ENCODE measurements around the gene PRDM11. TPM values are rescaled to one million over a fixed set of nuclear protein-coding genes. Genes with fewer than 3 reads are reported as not detected.

The PRDM11 gene
- total and polyA plus RNA-seq, 2 of the 4 experiments (the other 2 are of a cell fraction), result 2.2 to 2.7 TPM

DNA sequence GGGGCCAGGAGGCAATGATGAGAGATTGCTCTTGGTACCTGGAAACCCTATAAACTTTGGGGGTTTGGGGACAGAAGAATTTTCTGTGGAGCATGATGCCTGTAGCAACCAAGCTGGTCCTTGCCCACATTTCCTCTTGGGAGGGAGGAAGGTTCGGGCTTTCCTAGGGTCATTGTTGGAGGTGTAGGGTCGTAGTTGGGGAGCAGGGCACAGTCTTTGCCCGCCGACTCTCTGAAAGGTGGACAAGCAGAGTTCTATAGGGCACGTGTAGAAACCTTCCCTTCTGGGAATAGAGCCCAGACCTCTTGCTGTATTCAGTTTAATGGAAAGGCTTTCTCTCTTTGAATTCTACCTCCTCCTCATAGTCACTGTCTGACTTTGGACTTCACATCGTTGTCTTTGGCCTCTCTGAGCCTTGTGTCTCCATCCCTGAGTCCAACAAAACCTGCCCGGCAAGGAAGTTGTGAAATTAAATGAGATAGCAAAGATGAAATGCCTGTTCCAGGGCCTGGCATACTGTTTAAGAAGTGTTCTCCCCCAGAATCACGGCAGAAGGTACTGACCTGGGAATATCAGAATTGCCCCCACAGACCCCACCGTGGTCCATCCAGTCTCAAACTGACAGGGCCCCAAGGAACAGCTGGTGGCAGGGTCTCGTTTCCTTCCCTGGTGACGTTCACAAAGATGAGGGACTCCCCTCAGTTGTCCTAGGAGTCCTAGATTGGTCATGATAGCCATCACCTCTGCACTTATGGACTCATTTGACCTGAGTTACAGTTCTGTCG, 1.6 kb downstream of the PRDM11 start:
- no peaks in the 10 kb centered on the region; the same call in none of the 2 replicates for H3K27me3 ChIP-seq (ENCODE audit: control insufficient read depth, insufficient read depth, low read length)
- in situ Hi-C loops (cut with MboI; ENCODE audit: low sequenced_read_pairs) (no loop called here), dilution Hi-C loops (cut with HindIII; ENCODE audit: low sequenced_read_pairs, unreplicated experiment) (no loop called here), intact Hi-C loops (cut with micrococcal nuclease) (loop anchor here (2.0 kb wide), 2 partner anchors 33 to 211 kb away; no protein-coding TSS in a partner anchor)
- H3K9me3 ChIP-seq (ENCODE audit: control insufficient read depth, insufficient read depth, low read length), result no peaks in the 10 kb centered on the region; the same call in 1 of the 2 replicates
- WGBS, 2 experiments (ENCODE audit: extremely low coverage in 2 of 2, insufficient read length in 1 of 2), result no CpG with 5 or more reads among the region's 12 CpGs
- H3K9me1 ChIP-seq (ENCODE audit: insufficient read depth, low read length), result no peaks in the 10 kb centered on the region
- no peak overlapping the region for H3K18ac ChIP-seq (ENCODE audit: low read depth, low read length)
- H2BK5ac ChIP-seq (ENCODE audit: low read depth, low read length, poor library complexity, severe bottlenecking), result no peak overlapping the region
- H4K8ac ChIP-seq (ENCODE audit: low read depth in 2 of 2, low read length in 2 of 2), result peak overlapping the region in 1 of 2 experiments; percentile 86; a peak in 3 of 4 replicates
- no TSS peak for BruUV-seq (replicated peaks)
- no peaks in the 10 kb centered on the region; the same call in 1 of the 2 replicates for H4K20me1 ChIP-seq (ENCODE audit: insufficient read depth, low read length)
- CTCF ChIA-PET, result no interaction called here
- no peak overlapping the region for H3K56ac ChIP-seq (ENCODE audit: extremely low read depth, insufficient read depth, low read length)
- H3K36me3 ChIP-seq (ENCODE audit: control insufficient read depth, insufficient read depth, low read length), result no peaks in the 10 kb centered on the region
- POLR2A ChIA-PET (ENCODE audit: unreplicated experiment), result no interaction called here
- peak overlapping the region; percentile 3; the same call in 1 of the 2 replicates for H2AK5ac ChIP-seq (ENCODE audit: low read depth, low read length)
- H3K4ac ChIP-seq (ENCODE audit: low read depth, low read length), result peak overlapping the region; percentile 82; the same call in 1 of the 2 replicates
- H2BK20ac ChIP-seq (ENCODE audit: low read depth, low read length), result no peak overlapping the region
- peaks cover 12 to 17% of the 10 kb centered on the region in 2 experiments; a peak in 3 of 4 replicates for H3K79me1 ChIP-seq (ENCODE audit: low read depth in 1 of 2, low read length in 2 of 2)
- ATAC-seq (ENCODE audit: low read depth), result no peak
- H2BK15ac ChIP-seq (ENCODE audit: low read depth, low read length), result no peak overlapping the region
- no peak for TF ChIP-seq CEBPB (IDR thresholded peaks at IDR 0.05; ENCODE audit: low read depth, low read length)
- TF ChIP-seq BHLHE40 (IDR thresholded peaks at IDR 0.05; ENCODE audit: low read depth, low read length), result no peak
- TF ChIP-seq, protein P1, sequence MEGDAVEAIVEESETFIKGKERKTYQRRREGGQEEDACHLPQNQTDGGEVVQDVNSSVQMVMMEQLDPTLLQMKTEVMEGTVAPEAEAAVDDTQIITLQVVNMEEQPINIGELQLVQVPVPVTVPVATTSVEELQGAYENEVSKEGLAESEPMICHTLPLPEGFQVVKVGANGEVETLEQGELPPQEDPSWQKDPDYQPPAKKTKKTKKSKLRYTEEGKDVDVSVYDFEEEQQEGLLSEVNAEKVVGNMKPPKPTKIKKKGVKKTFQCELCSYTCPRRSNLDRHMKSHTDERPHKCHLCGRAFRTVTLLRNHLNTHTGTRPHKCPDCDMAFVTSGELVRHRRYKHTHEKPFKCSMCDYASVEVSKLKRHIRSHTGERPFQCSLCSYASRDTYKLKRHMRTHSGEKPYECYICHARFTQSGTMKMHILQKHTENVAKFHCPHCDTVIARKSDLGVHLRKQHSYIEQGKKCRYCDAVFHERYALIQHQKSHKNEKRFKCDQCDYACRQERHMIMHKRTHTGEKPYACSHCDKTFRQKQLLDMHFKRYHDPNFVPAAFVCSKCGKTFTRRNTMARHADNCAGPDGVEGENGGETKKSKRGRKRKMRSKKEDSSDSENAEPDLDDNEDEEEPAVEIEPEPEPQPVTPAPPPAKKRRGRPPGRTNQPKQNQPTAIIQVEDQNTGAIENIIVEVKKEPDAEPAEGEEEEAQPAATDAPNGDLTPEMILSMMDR (conservative IDR thresholded peaks at IDR 0.05; ENCODE audit: low read depth, low read length), result no peak
- no peak for TF ChIP-seq MAFK (IDR thresholded peaks at IDR 0.05; ENCODE audit: low read depth, low read length)
- TF ChIP-seq SMC3 (IDR thresholded peaks at IDR 0.05; ENCODE audit: low read depth, low read length), result no peak
- no peak for TF ChIP-seq CHD1 (IDR thresholded peaks at IDR 0.05; ENCODE audit: low read depth, low read length)
- no peak for TF ChIP-seq NFE2L2 (IDR thresholded peaks at IDR 0.05; ENCODE audit: low read depth, low read length)
- no peak for TF ChIP-seq FOS (IDR thresholded peaks at IDR 0.05; ENCODE audit: low read depth, low read length)
- TF ChIP-seq, protein P2, sequence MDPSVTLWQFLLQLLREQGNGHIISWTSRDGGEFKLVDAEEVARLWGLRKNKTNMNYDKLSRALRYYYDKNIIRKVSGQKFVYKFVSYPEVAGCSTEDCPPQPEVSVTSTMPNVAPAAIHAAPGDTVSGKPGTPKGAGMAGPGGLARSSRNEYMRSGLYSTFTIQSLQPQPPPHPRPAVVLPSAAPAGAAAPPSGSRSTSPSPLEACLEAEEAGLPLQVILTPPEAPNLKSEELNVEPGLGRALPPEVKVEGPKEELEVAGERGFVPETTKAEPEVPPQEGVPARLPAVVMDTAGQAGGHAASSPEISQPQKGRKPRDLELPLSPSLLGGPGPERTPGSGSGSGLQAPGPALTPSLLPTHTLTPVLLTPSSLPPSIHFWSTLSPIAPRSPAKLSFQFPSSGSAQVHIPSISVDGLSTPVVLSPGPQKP (IDR thresholded peaks at IDR 0.05; ENCODE audit: borderline replicate concordance, low read depth, low read length), result no peak
- H3K23ac ChIP-seq (ENCODE audit: low read depth, low read length), result no peak overlapping the region
- H2AFZ ChIP-seq (replicated peaks; ENCODE audit: low read length, poor library complexity), result peak overlapping the region; percentile 94
- no peak overlapping the region for H4K91ac ChIP-seq (ENCODE audit: insufficient read depth, low read depth, low read length)
- peaks cover 2% of the 10 kb centered on the region; the same call in 1 of the 2 replicates for H3K4me1 ChIP-seq (ENCODE audit: control insufficient read depth, insufficient read depth, low read length)
- peak overlapping the region; percentile 94; the same call in 1 of the 2 replicates for H3K14ac ChIP-seq (replicated peaks; ENCODE audit: low read depth, low read length)
- no peak overlapping the region for H4K5ac ChIP-seq (ENCODE audit: low read depth, low read length)
- peak overlapping the region; percentile 86 for H3K4me2 ChIP-seq (ENCODE audit: low read depth, low read length)
- H2AK9ac ChIP-seq (replicated peaks; ENCODE audit: low read depth, low read length, poor library complexity), result no peak overlapping the region
- no peak overlapping the region for H2BK120ac ChIP-seq (ENCODE audit: low read depth, low read length)
- no peak for DNase-seq
- peak overlapping the region; percentile 90 for H3K4me3 ChIP-seq (ENCODE audit: insufficient read depth, low read depth, low read length)
- no peak overlapping the region for H3K27ac ChIP-seq (ENCODE audit: insufficient read depth, low read length)
- H3K9ac ChIP-seq (ENCODE audit: low read depth, low read length), result peak overlapping the region; percentile 86
